ENCODE measurements around the gene PER2. TPM values are rescaled to one million over a fixed set of nuclear protein-coding genes. Genes with fewer than 3 reads are reported as not detected.
A peak's percentile ranks its signal among the peaks of the same experiment; 100 is the strongest.
"Not testable (repeated sequence)": the region's sequence is repeated elsewhere in the genome, so short reads cannot be mapped to it uniquely, and the experiment has no call there.

The PER2 gene, protein sequence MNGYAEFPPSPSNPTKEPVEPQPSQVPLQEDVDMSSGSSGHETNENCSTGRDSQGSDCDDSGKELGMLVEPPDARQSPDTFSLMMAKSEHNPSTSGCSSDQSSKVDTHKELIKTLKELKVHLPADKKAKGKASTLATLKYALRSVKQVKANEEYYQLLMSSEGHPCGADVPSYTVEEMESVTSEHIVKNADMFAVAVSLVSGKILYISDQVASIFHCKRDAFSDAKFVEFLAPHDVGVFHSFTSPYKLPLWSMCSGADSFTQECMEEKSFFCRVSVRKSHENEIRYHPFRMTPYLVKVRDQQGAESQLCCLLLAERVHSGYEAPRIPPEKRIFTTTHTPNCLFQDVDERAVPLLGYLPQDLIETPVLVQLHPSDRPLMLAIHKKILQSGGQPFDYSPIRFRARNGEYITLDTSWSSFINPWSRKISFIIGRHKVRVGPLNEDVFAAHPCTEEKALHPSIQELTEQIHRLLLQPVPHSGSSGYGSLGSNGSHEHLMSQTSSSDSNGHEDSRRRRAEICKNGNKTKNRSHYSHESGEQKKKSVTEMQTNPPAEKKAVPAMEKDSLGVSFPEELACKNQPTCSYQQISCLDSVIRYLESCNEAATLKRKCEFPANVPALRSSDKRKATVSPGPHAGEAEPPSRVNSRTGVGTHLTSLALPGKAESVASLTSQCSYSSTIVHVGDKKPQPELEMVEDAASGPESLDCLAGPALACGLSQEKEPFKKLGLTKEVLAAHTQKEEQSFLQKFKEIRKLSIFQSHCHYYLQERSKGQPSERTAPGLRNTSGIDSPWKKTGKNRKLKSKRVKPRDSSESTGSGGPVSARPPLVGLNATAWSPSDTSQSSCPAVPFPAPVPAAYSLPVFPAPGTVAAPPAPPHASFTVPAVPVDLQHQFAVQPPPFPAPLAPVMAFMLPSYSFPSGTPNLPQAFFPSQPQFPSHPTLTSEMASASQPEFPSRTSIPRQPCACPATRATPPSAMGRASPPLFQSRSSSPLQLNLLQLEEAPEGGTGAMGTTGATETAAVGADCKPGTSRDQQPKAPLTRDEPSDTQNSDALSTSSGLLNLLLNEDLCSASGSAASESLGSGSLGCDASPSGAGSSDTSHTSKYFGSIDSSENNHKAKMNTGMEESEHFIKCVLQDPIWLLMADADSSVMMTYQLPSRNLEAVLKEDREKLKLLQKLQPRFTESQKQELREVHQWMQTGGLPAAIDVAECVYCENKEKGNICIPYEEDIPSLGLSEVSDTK (N-terminal part only)
- total RNA-seq (7.5 TPM), polyA plus RNA-seq (8.8 TPM)

DNA sequence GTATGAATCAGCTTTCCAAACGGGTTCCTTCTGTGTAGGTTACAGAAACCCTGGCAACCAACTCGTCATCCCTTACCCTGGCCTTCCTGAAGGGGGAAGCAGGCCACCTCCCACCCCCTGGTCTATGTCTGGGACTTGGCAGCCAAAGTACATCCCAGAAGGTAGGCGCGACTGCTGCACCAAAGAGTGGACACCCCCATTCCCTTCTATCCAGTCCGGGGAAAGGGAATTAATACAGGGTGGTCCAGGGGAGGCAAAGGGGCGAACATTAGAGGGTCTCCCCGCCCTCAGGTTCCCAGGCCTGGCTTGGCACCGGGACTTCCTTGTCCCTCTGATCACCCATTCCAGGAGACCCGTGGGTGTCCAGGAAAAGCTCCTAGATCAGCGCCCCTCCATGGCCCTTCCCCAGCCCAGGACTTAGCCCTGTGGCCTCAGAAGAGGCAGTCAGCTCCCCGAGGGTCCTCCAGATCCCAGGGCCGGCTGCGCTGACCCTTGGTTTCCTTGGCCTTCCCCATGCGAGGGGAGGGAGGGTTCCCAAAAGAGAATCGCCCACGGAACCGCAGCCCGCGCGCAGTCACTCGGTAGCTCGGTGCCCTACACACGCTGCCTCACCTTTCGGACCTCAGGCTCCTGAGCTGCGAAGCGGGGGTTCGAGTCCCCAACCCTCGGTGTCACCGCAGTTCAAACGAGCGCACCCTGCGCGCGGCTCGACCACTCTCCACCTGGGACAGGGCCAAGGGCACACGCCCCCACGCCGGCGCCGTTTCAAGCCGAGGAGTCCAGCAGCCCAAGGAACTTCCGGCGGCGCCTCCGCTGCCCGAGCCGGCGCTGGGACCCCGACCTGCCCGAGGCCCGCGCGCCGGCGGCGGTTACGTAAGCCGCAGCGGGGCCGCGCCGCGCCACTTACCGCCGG lies at the start of gene PER2:
PER2 (minus strand) TSS at position 874 of the 913 bp plus-strand sequence. CDS start 10,674 bp downstream, outside the sequence.
- peak; percentile 69 for DNase-seq (ENCODE audit: extremely low spot score)
- 1% methylated on average over 65 of the region's 65 CpGs for WGBS
- Histone ChIP-seq H3K27ac (ENCODE audit: low read depth) (peak within 1 kb of the TSS; percentile 90), H3K4me3 (ENCODE audit: low read depth, low read length) (peak within 1 kb of the TSS; percentile 77), H3K4me1 (ENCODE audit: insufficient read depth) (no peaks in the 10 kb centered on the region), H3K36me3 (ENCODE audit: insufficient read depth) (no peaks in the 10 kb centered on the region)

DNA sequence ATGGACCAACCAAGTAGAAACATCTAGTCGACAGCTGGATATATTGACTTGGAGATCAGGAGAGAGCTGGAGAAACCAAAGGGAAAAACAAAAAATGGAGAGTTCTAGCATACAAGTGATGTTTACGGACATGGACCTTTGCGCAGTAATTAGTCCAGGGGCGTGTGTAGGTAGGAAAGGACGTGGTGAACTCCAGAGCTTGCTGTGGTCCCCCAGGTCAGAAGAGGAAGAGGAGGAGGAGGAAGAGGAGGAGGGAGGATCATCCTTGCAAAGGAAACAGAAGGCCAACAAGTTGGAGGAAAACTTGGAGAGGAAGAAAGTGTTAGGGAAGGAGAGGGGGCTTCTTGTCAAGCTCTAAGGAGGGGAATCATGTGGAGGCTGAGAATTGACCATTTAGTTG lies 49.4 kb upstream of the PER2 start:
- H3K4me3 ChIP-seq (ENCODE audit: low read depth, low read length), result no peak overlapping the region
- H3K36me3 ChIP-seq (ENCODE audit: insufficient read depth), result no peaks in the 10 kb centered on the region
- H3K4me1 ChIP-seq (ENCODE audit: insufficient read depth), result no peaks in the 10 kb centered on the region
- WGBS, result 93% methylated on average over 5 of the region's 5 CpGs
- no peak overlapping the region for H3K27ac ChIP-seq (ENCODE audit: low read depth)
- DNase-seq (ENCODE audit: extremely low spot score), result no peak

DNA sequence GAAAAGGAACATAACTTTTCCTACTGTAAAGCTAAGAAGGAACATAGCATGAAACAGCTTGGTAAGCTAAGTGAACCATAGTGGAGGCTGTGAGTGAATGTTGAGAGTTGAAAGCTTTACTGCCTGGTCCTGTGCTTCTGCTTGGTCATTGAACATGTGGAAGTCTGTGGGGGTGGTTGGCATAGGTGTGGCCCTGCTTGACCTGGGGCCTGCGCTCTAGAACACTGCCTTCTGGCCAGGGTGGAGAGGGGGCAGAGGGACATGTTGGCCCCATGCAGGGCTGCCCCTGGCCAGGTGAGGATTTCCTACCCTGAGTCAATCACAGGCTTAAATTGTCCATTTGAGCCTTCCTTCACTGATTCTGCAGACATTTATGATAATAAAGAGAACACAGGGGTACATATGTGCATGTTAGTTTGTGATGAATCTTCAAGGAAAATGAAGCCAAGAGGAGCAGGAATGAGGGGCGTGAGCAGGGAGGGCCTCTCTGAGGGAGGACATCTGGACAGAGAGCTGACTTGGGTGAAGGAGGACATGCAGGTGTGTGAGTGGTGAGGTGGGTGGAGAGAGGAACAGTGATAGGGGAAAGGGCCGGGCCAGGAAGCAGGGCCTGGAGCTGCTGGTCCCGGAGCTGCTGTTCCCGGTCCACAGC lies 48.5 kb upstream of the PER2 start:
- no peak overlapping the region for H3K27ac ChIP-seq (ENCODE audit: low read depth)
- no peak for DNase-seq (ENCODE audit: extremely low spot score)
- WGBS, result 96% methylated on average over 5 of the region's 5 CpGs

DNA sequence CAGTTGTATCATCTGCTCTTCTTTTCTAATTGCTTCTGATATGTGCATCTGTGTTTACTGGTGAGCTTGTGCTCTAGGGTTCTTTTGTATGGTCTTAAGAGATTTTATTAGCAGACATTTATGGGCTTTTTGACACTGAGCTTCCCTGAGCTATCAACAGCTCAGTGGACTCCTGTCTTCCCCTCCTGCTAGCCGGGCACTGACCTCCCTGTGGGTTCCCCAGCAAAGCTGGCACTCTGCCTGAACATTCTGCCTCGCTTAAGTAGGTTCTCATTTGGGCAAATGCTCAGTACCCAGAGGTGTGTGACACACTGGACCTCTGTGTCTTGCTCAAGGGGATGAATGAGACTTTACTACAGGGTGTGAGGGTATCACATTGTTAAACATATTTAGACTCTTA lies 47.7 kb upstream of the PER2 start:
- WGBS, result 64% methylated on average over 2 of the region's 2 CpGs
- no peaks in the 10 kb centered on the region for H3K36me3 ChIP-seq (ENCODE audit: insufficient read depth)
- H3K27ac ChIP-seq (ENCODE audit: low read depth), result no peak overlapping the region
- DNase-seq (ENCODE audit: extremely low spot score), result no peak
- H3K4me1 ChIP-seq (ENCODE audit: insufficient read depth), result no peaks in the 10 kb centered on the region
- no peak overlapping the region for H3K4me3 ChIP-seq (ENCODE audit: low read depth, low read length)

More for the DNA sequence above, 48.5 kb upstream of the PER2 start:
- Histone ChIP-seq H3K4me1 (ENCODE audit: insufficient read depth) (no peaks in the 10 kb centered on the region), H3K36me3 (ENCODE audit: insufficient read depth) (no peaks in the 10 kb centered on the region), H3K4me3 (ENCODE audit: low read depth, low read length) (no peak overlapping the region)

DNA sequence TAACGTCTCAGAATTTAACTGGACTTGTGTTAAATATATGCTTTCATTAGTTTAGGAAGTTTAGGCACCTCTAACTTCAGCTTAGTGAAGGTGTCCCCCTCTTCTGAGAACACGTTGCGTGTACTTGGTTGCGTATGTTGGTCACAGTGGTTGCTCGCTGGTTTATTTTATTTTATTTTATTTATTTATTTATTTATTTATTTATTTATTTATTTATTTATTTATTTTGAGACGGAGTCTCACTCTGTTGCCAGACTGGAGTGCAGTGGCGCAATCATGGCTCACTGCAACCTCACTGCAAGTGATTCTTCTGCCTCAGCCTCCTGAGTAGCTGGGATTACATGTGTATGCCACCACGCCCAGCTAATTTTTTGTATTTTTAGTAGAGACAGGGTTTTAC lies 47.2 kb upstream of the PER2 start:
- not testable (repeated sequence) for DNase-seq (ENCODE audit: extremely low spot score); H3K4me3 ChIP-seq (ENCODE audit: low read depth, low read length); H3K36me3 ChIP-seq (ENCODE audit: insufficient read depth); H3K4me1 ChIP-seq (ENCODE audit: insufficient read depth); H3K27ac ChIP-seq (ENCODE audit: low read depth)
- 96% methylated on average over 8 of the region's 8 CpGs for WGBS

DNA sequence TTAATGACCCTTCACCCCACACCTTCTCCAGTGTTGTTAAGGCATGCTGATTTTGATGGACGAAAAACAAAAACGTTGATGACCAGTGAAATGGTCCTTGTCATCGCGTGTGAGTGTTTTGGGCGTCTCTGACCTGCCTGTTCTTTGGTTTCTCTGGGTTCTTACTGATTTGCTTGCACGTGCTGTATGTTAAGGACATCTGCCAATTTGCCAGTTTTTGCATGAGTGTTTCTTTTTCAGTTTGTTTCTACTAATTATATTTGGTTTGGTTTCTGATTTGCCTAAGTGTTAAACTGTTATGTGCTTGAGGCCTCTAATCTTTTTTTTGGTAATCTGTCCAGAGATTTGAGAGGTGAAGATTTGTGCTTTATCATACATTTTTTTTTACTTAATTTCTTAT lies 46.5 kb upstream of the PER2 start:
- whole genome bisulfite sequencing, result 96% methylated on average over 6 of the region's 6 CpGs
- Histone ChIP-seq H3K4me3 (ENCODE audit: low read depth, low read length) (no peak overlapping the region), H3K27ac (ENCODE audit: low read depth) (no peak overlapping the region), H3K4me1 (ENCODE audit: insufficient read depth) (no peaks in the 10 kb centered on the region), H3K36me3 (ENCODE audit: insufficient read depth) (no peaks in the 10 kb centered on the region)
- DNase-seq (ENCODE audit: extremely low spot score), result no peak

DNA sequence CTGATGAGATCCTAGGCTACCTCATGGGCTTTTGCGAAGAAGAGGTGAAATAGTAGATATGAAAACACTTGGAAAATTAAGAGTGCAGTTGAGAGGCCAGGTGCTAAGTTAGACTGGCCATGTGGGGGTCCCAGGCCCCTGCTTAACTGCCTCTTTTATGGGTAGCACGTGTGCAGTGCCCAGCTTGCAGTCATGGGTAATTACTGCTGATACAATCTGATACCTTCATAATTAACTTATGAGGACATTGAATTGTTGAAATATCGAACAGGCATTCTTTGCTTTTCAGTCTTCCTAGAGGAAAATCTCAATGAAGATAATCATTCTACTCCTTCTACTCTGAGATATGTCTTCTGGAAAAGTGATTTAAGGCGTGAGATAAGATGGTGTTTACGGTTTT lies 43.5 kb upstream of the PER2 start:
- no peaks in the 10 kb centered on the region for H3K36me3 ChIP-seq (ENCODE audit: insufficient read depth)
- H3K27ac ChIP-seq (ENCODE audit: low read depth), result no peak overlapping the region
- no peak for DNase-seq (ENCODE audit: extremely low spot score)
- 84% methylated on average over 5 of the region's 5 CpGs for WGBS
- no peaks in the 10 kb centered on the region for H3K4me1 ChIP-seq (ENCODE audit: insufficient read depth)
- no peak overlapping the region for H3K4me3 ChIP-seq (ENCODE audit: low read depth, low read length)

DNA sequence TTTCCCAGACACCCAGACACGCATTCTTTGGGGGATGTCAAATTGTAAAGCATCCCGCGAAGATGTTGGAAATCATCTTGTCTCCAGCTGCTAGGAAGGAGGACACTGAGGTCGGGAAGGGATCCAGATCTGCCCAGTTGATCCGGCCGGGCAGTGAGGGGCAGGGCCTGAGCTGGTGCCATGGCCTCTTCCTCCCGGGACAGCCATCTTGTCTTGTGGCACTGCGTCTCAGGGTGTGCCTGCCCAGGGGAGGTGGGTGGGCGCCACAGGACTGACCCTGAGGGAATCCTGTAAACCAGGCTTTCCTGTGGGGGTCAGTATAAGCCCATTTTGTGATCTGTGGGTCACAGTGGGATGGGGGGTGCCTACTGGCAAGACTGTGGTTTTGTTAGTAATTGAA lies 42.0 kb upstream of the PER2 start:
- no peaks in the 10 kb centered on the region for H3K4me1 ChIP-seq (ENCODE audit: insufficient read depth)
- no peak overlapping the region for H3K4me3 ChIP-seq (ENCODE audit: low read depth, low read length)
- WGBS, result 91% methylated on average over 9 of the region's 9 CpGs
- no peak for DNase-seq (ENCODE audit: extremely low spot score)
- H3K36me3 ChIP-seq (ENCODE audit: insufficient read depth), result no peaks in the 10 kb centered on the region
- no peak overlapping the region for H3K27ac ChIP-seq (ENCODE audit: low read depth)

DNA sequence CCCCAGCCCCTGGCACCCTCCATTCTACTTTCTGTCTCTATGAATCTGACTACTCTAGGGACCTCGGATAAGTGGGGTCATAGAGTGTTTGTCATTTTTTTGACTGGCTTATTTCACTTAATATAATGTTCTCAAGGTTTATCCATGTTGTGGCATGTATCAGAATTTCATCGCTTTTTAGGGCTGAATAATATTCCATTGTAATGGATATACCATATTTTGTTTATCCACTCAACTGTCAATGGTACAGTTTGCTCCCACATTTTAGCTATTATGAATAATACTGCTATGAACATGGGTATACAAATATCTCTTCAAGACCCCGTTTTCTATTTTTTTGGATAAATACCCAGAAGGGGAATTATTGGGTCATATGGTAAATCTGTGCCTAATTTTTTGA lies 39.3 kb upstream of the PER2 start:
- no peaks in the 10 kb centered on the region for H3K4me1 ChIP-seq (ENCODE audit: insufficient read depth)
- no peak for DNase-seq (ENCODE audit: extremely low spot score)
- H3K36me3 ChIP-seq (ENCODE audit: insufficient read depth), result no peaks in the 10 kb centered on the region
- H3K27ac ChIP-seq (ENCODE audit: low read depth), result no peak overlapping the region
- WGBS, result 98% methylated on average over 3 of the region's 3 CpGs
- no peak overlapping the region for H3K4me3 ChIP-seq (ENCODE audit: low read depth, low read length)

DNA sequence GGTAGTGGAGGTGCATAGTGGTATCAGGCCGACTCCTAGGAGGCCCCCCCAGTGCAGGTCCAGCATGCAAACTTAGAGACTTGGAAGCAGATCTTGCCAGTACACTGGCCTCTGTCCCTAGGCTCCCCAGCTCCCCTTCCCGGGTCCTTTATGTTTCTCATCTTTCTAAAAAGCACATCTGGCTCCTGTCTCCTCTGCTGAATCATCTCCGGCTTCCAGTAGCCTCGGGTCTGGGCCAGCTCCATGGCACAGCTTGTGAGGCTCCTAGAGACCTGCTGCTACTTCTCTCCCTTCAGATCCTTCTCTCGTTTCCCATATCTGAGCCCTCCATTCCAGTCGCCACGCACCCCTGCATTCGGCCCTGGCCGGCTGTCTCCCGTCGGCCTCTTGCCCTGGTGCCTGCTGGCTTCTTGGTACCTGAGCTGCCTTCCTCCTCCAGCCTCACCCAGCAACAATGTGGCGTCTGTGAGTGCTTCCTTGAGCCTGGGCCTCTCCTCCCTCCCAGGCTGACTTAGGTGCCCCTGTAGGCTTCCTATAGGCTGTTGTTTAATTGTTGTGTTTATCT lies 38.5 kb upstream of the PER2 start:
- Histone ChIP-seq H3K4me3 (ENCODE audit: low read depth, low read length) (no peak overlapping the region), H3K36me3 (ENCODE audit: insufficient read depth) (no peaks in the 10 kb centered on the region), H3K4me1 (ENCODE audit: insufficient read depth) (no peaks in the 10 kb centered on the region), H3K27ac (ENCODE audit: low read depth) (no peak overlapping the region)
- WGBS, result 93% methylated on average over 12 of the region's 12 CpGs
- no peak for DNase-seq (ENCODE audit: extremely low spot score)

DNA sequence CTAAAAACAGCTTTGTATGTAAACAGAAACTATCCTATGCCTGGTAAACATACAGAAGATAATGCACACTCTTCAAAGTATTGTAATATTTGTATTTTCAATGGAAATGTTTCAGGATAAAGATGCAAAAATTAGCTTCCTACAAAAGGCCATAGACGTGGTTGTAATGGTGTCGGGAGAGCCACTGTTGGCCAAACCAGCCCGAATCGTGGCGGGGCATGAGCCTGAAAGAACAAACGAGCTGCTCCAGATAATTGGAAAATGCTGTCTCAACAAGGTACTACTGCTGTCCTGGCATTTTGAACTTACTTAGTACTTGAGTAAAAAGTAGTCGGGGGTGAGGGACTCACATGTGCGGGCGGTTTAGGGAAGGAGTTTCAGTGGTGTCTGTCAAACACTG lies 37.3 kb upstream of the PER2 start:
- WGBS, result 86% methylated on average over 9 of the region's 9 CpGs
- Histone ChIP-seq H3K4me3 (ENCODE audit: low read depth, low read length) (no peak overlapping the region), H3K4me1 (ENCODE audit: insufficient read depth) (no peaks in the 10 kb centered on the region), H3K27ac (ENCODE audit: low read depth) (no peak overlapping the region), H3K36me3 (ENCODE audit: insufficient read depth) (no peaks in the 10 kb centered on the region)
- DNase-seq (ENCODE audit: extremely low spot score), result no peak

DNA sequence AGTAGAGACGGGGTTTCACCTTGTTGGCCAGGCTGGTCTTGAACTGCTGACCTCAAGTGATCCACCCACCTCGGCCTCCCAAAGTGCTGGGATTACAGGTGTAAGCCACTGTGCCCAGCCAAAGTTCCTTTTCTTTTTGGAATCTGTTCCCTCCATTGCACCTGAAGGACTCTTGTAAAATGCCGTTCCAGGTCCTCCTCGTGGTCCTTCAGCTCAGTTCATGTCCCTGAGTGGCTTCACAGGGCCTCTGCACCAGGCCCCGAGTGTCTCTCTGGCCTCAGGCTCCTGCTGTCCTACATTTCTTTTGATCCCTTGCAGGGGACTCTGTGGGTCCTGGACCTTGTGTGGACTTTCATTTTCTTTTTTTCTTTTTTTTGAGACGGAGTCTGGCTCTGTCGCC lies 35.8 kb upstream of the PER2 start:
- WGBS, result 96% methylated on average over 7 of the region's 7 CpGs
- not testable (repeated sequence) for H3K36me3 ChIP-seq (ENCODE audit: insufficient read depth); DNase-seq (ENCODE audit: extremely low spot score)

More for the DNA sequence above, 35.8 kb upstream of the PER2 start:
- not testable (repeated sequence) for H3K4me3 ChIP-seq (ENCODE audit: low read depth, low read length); H3K4me1 ChIP-seq (ENCODE audit: insufficient read depth); H3K27ac ChIP-seq (ENCODE audit: low read depth)

Measured in urinary bladder (tissue), 4 donors.